ENCODE measurements around the gene TPD52L1.

GRCh38 chr6:125116710-125117109 lies 36.9 kb upstream of the TPD52L1 start:
- TF ChIP-seq PCBP1 (IDR thresholded peaks at IDR 0.05; ENCODE audit: borderline replicate concordance, low read depth, low read length) (no peak), ZNF274 (CRISPR knock-in tag; IDR thresholded peaks at IDR 0.05) (no peak), POLR2A (IDR thresholded peaks at IDR 0.05; ENCODE audit: insufficient read depth in 1 of 2, low read depth in 2 of 2, low read length in 2 of 2) (no peak), ZSCAN21 (CRISPR knock-in tag; IDR thresholded peaks at IDR 0.05; ENCODE audit: borderline replicate concordance) (no peak), CTCF (CRISPR knock-in tag; IDR thresholded peaks at IDR 0.05) (no peak), ZNF556 (CRISPR knock-in tag; IDR thresholded peaks at IDR 0.05; ENCODE audit: borderline replicate concordance) (no peak), SMAD9 (CRISPR knock-in tag; IDR thresholded peaks at IDR 0.05) (no peak), ZNF460 (CRISPR knock-in tag; IDR thresholded peaks at IDR 0.05; ENCODE audit: borderline replicate concordance) (no peak), SRY (CRISPR knock-in tag; IDR thresholded peaks at IDR 0.05) (no peak), MTA3 (CRISPR knock-in tag; IDR thresholded peaks at IDR 0.05) (no peak), PAXIP1 (CRISPR knock-in tag; conservative IDR thresholded peaks at IDR 0.05) (no peak)
